ENCODE data around the gene PRKAG1. TPM values are rescaled to one million over a fixed set of nuclear protein-coding genes. Genes with fewer than 3 reads are reported as not detected.

Gene PRKAG1
- total RNA-seq, 4 donors from 2014 or later, result 40.0 to 61.4 (median 49.6) TPM

DNA sequence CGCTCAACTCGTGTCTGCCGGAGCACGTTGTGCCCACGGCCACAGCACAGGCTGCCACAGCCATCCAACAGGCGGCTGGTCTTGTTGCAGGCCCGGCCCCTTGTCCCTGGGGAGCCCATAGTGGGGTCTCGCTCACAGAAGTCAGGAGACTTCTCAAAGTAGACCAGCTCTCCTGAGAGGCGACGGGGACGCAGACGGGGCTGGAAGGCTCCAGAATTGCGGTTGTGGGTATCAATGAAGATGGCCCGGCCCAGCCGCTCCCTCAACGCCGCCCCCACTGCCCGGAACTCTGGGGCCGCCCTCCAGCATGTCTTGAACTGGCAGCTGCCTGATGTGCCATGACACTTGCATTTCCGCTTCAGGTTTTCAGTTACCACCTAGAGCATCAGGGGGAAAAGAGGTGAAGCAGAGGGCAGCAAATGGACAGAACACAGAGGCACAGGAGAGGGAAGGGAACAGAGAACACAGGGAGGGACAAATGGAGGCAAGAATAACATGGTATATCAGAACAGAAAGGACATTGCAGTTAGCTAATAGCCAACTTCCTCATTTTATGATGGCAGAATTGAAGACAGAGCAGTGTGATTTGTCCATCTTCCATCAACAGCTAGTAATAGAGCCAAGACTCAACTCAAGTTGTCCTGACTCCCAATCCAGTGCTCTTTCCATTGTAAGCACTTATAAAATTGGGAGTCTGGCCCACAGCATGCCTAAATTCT, 52.2 kb downstream of the PRKAG1 start:
- WGBS, result 59% methylated on average over 12 of the region's 20 CpGs
- DNase-seq (ENCODE audit: low spot score in 2 of 2), result no peak
- TF ChIP-seq, protein P1, sequence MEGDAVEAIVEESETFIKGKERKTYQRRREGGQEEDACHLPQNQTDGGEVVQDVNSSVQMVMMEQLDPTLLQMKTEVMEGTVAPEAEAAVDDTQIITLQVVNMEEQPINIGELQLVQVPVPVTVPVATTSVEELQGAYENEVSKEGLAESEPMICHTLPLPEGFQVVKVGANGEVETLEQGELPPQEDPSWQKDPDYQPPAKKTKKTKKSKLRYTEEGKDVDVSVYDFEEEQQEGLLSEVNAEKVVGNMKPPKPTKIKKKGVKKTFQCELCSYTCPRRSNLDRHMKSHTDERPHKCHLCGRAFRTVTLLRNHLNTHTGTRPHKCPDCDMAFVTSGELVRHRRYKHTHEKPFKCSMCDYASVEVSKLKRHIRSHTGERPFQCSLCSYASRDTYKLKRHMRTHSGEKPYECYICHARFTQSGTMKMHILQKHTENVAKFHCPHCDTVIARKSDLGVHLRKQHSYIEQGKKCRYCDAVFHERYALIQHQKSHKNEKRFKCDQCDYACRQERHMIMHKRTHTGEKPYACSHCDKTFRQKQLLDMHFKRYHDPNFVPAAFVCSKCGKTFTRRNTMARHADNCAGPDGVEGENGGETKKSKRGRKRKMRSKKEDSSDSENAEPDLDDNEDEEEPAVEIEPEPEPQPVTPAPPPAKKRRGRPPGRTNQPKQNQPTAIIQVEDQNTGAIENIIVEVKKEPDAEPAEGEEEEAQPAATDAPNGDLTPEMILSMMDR (IDR thresholded peaks at IDR 0.05), result no peak
- no peak for TF ChIP-seq EP300 (IDR thresholded peaks at IDR 0.05)
- Histone ChIP-seq H3K9me3 (no peaks in the 10 kb centered on the region), H3K4me3 (no peak overlapping the region), H3K27me3 (peaks cover 21% of the 10 kb centered on the region), H3K36me3 (no peaks in the 10 kb centered on the region), H3K4me1 (peaks cover 25% of the 10 kb centered on the region), H3K27ac (no peak overlapping the region)

DNA sequence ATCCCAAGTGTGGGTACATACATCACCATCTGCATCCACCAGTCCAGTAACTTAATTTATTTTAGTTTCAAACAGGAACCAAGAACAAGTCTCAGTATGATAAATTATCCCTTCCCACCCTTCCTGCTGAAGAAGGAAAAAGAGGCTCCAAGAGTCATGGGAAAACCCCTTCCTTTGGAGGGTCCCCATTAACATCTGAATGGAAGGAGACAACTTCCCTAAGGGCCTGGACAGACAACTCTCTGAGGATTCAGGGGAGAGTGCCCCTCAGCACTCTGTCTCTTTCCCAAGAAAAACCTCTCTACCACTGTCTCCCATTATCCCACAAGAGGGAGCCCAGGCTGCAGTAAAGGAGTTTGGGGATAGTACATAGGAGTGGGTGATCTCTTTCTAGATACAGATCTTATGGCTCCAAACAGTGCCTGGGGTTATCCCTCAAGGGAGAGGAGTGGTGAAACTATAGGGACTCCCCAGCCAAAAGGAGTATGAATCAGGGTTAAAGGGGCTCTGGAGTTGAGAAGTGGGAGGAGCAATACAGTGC, 53.2 kb downstream of the PRKAG1 start:
- DNase-seq (ENCODE audit: low spot score in 2 of 2), result no peak
- Histone ChIP-seq H3K4me1 (peaks cover 15% of the 10 kb centered on the region), H3K36me3 (no peaks in the 10 kb centered on the region), H3K27me3 (peaks cover 11% of the 10 kb centered on the region), H3K27ac (no peak overlapping the region), H3K9me3 (no peaks in the 10 kb centered on the region), H3K4me3 (no peak overlapping the region)
- no peak for TF ChIP-seq POLR2A (IDR thresholded peaks at IDR 0.05)
- TF ChIP-seq POLR2AphosphoS5 (IDR thresholded peaks at IDR 0.05), result no peak
- TF ChIP-seq, protein P1 (IDR thresholded peaks at IDR 0.05), result no peak
- no peak for TF ChIP-seq EP300 (IDR thresholded peaks at IDR 0.05)

DNA sequence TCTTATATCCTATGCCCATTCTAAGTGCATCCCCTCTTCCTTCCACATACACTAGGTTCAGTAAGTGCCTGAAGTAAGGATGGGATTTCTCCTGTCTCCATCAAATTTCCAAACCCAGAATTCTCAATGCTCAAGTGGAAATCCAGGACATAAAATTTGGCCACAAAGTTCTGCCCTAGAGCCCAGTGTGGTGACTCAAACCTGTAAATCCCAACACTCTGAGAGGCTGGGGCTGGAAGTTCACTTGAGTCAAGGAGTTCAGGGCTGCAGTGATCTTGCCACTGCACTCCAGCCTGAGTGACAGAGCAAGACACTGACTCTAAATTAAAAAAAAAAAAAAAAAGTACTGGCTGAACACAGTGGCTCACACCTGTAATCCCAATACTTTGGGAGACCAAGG, 56.8 kb downstream of the PRKAG1 start:
- Histone ChIP-seq H3K27me3 (no peaks in the 10 kb centered on the region), H3K4me1 (peaks cover 8% of the 10 kb centered on the region), H3K36me3 (no peaks in the 10 kb centered on the region), H3K9me3 (no peaks in the 10 kb centered on the region), H3K27ac (no peak overlapping the region), H3K4me3 (no peak overlapping the region)
- DNase-seq (ENCODE audit: low spot score in 2 of 2), result no peak
- TF ChIP-seq POLR2AphosphoS5 (IDR thresholded peaks at IDR 0.05) (no peak), POLR2A (IDR thresholded peaks at IDR 0.05) (no peak), EP300 (IDR thresholded peaks at IDR 0.05) (no peak)
- TF ChIP-seq, protein P1 (IDR thresholded peaks at IDR 0.05), result no peak

DNA sequence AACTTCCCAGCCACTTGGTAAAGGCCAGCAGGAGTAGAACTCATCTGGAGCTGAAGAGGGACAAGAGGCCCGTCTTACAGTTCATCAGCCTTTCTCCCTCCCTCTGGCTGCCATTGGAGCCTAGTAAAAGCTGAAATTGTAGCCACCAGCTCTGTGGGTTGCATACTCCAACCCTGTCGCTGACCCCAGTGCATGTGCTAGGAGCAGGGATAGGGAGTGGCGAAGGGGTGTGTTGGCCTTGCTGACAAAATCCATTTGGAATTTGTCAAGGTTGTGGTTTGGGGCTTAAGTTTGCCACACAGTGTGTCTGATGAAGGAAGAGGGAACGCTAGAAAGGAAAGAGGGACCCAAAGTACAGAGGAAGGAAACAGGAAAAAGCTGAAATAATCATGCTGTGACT, 57.2 kb downstream of the PRKAG1 start:
- Histone ChIP-seq H3K4me1 (peaks cover 8% of the 10 kb centered on the region), H3K27me3 (no peaks in the 10 kb centered on the region), H3K36me3 (no peaks in the 10 kb centered on the region), H3K27ac (no peak overlapping the region), H3K4me3 (no peak overlapping the region), H3K9me3 (no peaks in the 10 kb centered on the region)
- TF ChIP-seq POLR2AphosphoS5 (IDR thresholded peaks at IDR 0.05) (no peak), EP300 (IDR thresholded peaks at IDR 0.05) (no peak), POLR2A (IDR thresholded peaks at IDR 0.05) (no peak)
- TF ChIP-seq, protein P1 (IDR thresholded peaks at IDR 0.05), result no peak
- WGBS, result 66% methylated on average over 4 of the region's 4 CpGs
- no peak for DNase-seq (ENCODE audit: low spot score in 2 of 2)

DNA sequence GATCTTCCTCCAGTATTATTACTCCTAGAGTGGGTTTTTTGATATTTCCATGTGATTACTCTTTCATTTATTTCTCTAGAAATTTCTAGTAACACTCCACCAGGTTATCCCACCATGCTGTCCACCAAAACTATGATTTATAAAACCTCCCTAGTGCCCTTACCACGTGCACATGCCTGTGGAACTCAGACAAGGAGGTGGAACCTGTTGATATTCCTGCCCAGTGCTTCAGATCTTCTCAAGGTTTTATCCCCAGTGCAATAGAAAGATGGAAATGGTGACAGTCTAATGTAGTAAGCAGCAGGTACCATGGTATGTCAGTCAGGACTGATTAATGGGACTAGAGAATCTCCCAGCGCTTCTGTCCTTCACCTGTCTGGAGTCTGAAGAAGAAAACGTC, 57.7 kb downstream of the PRKAG1 start:
- DNase-seq (ENCODE audit: low spot score in 2 of 2), result no peak
- peaks cover 12% of the 10 kb centered on the region for H3K4me1 ChIP-seq
- H3K36me3 ChIP-seq, result no peaks in the 10 kb centered on the region
- H3K4me3 ChIP-seq, result no peak overlapping the region
- H3K9me3 ChIP-seq, result no peaks in the 10 kb centered on the region
- H3K27me3 ChIP-seq, result no peaks in the 10 kb centered on the region
- no peak for TF ChIP-seq POLR2A (IDR thresholded peaks at IDR 0.05)
- no peak for TF ChIP-seq POLR2AphosphoS5 (IDR thresholded peaks at IDR 0.05)
- TF ChIP-seq EP300 (IDR thresholded peaks at IDR 0.05), result no peak
- TF ChIP-seq, protein P1 (IDR thresholded peaks at IDR 0.05), result no peak
- no peak overlapping the region for H3K27ac ChIP-seq
- 69% methylated on average over 3 of the region's 3 CpGs for WGBS
